Measurements from ENCODE around the gene MMP2. TPM values are rescaled to one million over a fixed set of nuclear protein-coding genes. Genes with fewer than 3 reads are reported as not detected.

Gene MMP2
- total RNA-seq, 4 donors from 2014 or later: 153 to 525 (median 245) TPM

GRCh38 chr16:55539049-55539448, 60.1 kb downstream of the MMP2 start:
- Histone ChIP-seq H3K27me3 (no peaks in the 10 kb centered on the region), H3K27ac (peak overlapping the region in 2 of 4 donors; percentile 67 to 84), H3K36me3 (no peaks in the 10 kb centered on the region), H3K9me3 (no peaks in the 10 kb centered on the region), H3K4me3 (no peak overlapping the region), H3K4me1 (peaks cover 0 to 76% (median 10%) of the 10 kb centered on the region in 4 donors)
- TF ChIP-seq EP300 (IDR thresholded peaks at IDR 0.05) (peak; percentile 19 to 32), POLR2A (IDR thresholded peaks at IDR 0.05) (no peak)
- DNase-seq (ENCODE audit: low spot score in 2 of 2): no peak
- WGBS, 2 donors: 24 to 26% methylated on average over 5 of the region's 5 CpGs

GRCh38 chr16:55539488-55539887, 60.5 kb downstream of the MMP2 start:
- no peak for DNase-seq (ENCODE audit: low spot score in 2 of 2)
- Histone ChIP-seq H3K9me3 (no peaks in the 10 kb centered on the region), H3K4me3 (no peak overlapping the region), H3K36me3 (no peaks in the 10 kb centered on the region), H3K27me3 (no peaks in the 10 kb centered on the region), H3K4me1 (peaks cover 0 to 78% (median 10%) of the 10 kb centered on the region in 4 donors), H3K27ac (peak overlapping the region; percentile 24 to 84 (median 54))
- WGBS, 2 donors: 31 to 41% methylated on average over 1 of the region's 1 CpG
- TF ChIP-seq EP300 (IDR thresholded peaks at IDR 0.05) (no peak), POLR2A (IDR thresholded peaks at IDR 0.05) (no peak)
- TF ChIP-seq, protein P1, sequence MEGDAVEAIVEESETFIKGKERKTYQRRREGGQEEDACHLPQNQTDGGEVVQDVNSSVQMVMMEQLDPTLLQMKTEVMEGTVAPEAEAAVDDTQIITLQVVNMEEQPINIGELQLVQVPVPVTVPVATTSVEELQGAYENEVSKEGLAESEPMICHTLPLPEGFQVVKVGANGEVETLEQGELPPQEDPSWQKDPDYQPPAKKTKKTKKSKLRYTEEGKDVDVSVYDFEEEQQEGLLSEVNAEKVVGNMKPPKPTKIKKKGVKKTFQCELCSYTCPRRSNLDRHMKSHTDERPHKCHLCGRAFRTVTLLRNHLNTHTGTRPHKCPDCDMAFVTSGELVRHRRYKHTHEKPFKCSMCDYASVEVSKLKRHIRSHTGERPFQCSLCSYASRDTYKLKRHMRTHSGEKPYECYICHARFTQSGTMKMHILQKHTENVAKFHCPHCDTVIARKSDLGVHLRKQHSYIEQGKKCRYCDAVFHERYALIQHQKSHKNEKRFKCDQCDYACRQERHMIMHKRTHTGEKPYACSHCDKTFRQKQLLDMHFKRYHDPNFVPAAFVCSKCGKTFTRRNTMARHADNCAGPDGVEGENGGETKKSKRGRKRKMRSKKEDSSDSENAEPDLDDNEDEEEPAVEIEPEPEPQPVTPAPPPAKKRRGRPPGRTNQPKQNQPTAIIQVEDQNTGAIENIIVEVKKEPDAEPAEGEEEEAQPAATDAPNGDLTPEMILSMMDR (IDR thresholded peaks at IDR 0.05): no peak

DNA sequence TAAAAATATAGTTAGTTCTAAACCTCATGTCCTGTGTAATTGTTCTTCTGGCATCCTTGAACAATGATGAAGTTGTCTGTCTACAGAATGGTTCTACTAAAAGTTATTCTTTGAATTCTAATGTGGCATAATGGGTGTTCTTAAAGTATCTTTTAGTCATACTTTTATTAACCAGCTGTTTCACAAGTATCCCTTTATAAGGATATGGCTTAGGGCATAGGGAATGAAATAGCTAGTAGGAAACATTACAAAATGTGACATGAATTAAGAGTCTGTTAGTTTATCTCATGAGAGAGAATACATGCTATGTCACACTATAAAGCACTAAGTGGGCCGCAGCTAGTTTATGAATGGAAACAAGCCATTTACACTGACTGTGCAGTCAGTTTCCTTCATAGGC, 61.2 kb downstream of the MMP2 start:
- peak overlapping the region in 3 of 4 donors; percentile 41 to 84 (median 67) for H3K27ac ChIP-seq
- peaks cover 0 to 76% (median 10%) of the 10 kb centered on the region in 4 donors for H3K4me1 ChIP-seq
- DNase-seq (ENCODE audit: low spot score in 2 of 2): no peak
- H3K36me3 ChIP-seq: no peaks in the 10 kb centered on the region
- TF ChIP-seq POLR2A (IDR thresholded peaks at IDR 0.05) (no peak), EP300 (IDR thresholded peaks at IDR 0.05) (no peak)
- TF ChIP-seq, protein P1 (IDR thresholded peaks at IDR 0.05): no peak
- no peaks in the 10 kb centered on the region for H3K27me3 ChIP-seq
- no peaks in the 10 kb centered on the region for H3K9me3 ChIP-seq
- 47 to 58% methylated on average over 1 of the region's 1 CpG for WGBS, 2 donors
- H3K4me3 ChIP-seq: no peak overlapping the region

DNA sequence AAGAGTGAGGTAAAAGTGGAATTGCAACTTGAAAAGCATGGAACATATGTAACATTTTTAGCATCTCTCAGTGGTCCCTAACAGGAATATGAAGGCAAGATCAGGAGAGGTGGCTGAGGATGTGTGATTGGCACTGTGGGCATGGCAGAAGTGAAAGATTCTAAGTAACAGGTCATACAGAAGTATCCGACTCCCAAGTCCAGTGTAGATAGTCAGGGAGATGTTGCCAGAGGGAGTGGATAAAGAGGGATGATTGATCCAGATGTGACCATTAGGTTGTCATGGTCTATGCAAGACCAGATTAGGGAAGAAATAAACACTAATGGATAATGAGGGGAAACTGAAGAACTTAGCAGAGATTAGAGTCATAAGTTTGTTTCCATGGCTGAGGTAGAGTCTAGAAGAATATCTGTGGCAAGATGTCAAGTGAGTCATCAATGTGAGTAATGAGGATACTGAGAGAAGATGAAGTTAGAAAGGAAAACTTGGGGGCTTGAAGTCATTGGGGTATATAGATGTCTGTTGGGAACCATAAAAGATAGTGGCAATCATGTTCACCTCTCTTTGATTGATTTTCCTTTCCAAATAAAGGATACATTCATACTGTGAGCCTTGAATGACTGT, 63.6 kb downstream of the MMP2 start:
- no peaks in the 10 kb centered on the region for H3K9me3 ChIP-seq
- H3K4me1 ChIP-seq: peaks cover 0 to 53% (median 10%) of the 10 kb centered on the region in 4 donors
- H3K27me3 ChIP-seq: no peaks in the 10 kb centered on the region
- DNase-seq (ENCODE audit: low spot score in 2 of 2): peak in 1 of 2 donors; percentile 17
- H3K4me3 ChIP-seq: no peak overlapping the region
- H3K27ac ChIP-seq: peak overlapping the region in 2 of 4 donors; percentile 21 to 47
- no peaks in the 10 kb centered on the region for H3K36me3 ChIP-seq
- TF ChIP-seq, protein P1 (IDR thresholded peaks at IDR 0.05): no peak
- TF ChIP-seq EP300 (IDR thresholded peaks at IDR 0.05) (no peak), POLR2A (IDR thresholded peaks at IDR 0.05) (no peak)
- WGBS, 2 donors: 88 to 94% methylated on average over 1 of the region's 1 CpG

DNA sequence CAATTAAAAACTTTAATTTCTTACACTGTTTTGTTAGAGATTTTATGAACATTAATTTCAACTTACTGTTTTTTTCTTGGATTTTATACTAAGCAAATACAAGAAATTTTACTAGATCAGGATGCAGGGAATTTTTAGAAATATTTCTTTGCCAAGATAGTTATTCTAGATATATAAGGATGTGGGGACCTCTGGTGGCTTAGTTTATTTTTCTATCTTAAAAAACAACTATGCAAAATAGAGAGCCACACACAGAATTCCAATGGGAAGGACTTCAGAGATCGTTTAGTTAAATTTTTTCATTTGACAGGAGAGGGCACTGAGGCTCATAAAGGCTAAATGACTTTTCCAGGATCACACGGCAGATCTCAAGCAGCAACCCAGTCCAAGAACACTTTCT, 64.5 kb downstream of the MMP2 start:
- peaks cover 0 to 45% (median 10%) of the 10 kb centered on the region in 4 donors for H3K4me1 ChIP-seq
- H3K4me3 ChIP-seq: no peak overlapping the region
- H3K27me3 ChIP-seq: no peaks in the 10 kb centered on the region
- TF ChIP-seq, protein P1 (IDR thresholded peaks at IDR 0.05): peak; percentile 26 to 75 (median 32)
- no peak for TF ChIP-seq POLR2A (IDR thresholded peaks at IDR 0.05)
- no peak for TF ChIP-seq EP300 (IDR thresholded peaks at IDR 0.05)
- H3K27ac ChIP-seq: peak overlapping the region in 1 of 4 donors; percentile 47
- H3K9me3 ChIP-seq: no peaks in the 10 kb centered on the region
- 6 to 8% methylated on average over 2 of the region's 2 CpGs for WGBS, 2 donors
- H3K36me3 ChIP-seq: peaks cover 0 to 2% (median 0%) of the 10 kb centered on the region in 3 donors
- DNase-seq (ENCODE audit: low spot score in 2 of 2): no peak
